ENCODE data around the gene SLMAP. TPM values are rescaled to one million over a fixed set of nuclear protein-coding genes. Genes with fewer than 3 reads are reported as not detected.

The SLMAP gene
- total RNA-seq, 2 donors from 2014 or later: 76.3 to 131 TPM

DNA sequence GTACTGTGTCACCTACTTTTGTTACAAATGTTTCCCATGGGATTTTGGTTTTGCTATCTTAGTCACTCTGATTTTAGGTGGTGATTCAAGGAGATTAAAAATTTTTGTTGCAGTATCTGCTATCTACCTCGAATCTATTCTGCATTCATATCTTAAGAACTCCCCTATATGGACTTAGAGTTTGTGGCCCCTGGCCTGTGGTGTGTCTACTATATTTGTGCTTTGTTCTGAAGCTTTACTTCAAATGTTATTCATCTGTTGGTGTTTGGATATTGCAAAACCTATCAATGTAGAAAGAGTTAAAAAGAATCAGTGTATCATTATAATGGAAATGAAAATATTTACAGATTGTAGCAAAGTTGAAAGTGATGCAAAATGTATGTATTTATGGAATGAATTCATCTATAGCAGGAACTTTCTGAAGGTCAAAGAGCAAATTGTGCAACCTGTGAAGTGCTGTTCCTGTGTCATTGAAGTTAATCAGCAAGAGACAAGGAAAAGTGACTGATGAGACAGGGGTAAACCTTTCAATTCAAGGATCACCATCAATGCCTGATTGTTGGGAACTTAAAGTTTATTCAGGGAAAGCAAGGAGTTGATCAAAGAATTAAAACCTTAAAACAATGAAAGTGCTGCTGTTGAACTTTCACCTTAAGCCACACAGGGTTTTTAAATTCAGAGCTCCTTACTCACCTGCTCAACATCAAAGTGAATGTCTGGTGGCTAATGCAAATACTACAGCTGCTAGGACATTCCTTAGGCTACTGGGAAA lies 71.0 kb downstream of the SLMAP start:
- 80% methylated on average over 1 of the region's 1 CpG for WGBS
- intact Hi-C loops (cut with DNase I): loop anchor here (10.0 kb wide), 1 partner anchor 62 kb away; no protein-coding TSS in a partner anchor
- Histone ChIP-seq H3K4me1 (replicated peaks) (no peaks in the 10 kb centered on the region), H3K27ac (no peak overlapping the region), H3K27me3 (replicated peaks; ENCODE audit: insufficient read depth) (no peaks in the 10 kb centered on the region), H3K9me3 (no peaks in the 10 kb centered on the region), H3K36me3 (no peaks in the 10 kb centered on the region), H3K4me3 (no peak overlapping the region)
- no peak for DNase-seq (ENCODE audit: low spot score)
- no peak for TF ChIP-seq POLR2A (IDR thresholded peaks at IDR 0.05)
- TF ChIP-seq POLR2AphosphoS5 (IDR thresholded peaks at IDR 0.05): no peak
- TF ChIP-seq, protein P1, sequence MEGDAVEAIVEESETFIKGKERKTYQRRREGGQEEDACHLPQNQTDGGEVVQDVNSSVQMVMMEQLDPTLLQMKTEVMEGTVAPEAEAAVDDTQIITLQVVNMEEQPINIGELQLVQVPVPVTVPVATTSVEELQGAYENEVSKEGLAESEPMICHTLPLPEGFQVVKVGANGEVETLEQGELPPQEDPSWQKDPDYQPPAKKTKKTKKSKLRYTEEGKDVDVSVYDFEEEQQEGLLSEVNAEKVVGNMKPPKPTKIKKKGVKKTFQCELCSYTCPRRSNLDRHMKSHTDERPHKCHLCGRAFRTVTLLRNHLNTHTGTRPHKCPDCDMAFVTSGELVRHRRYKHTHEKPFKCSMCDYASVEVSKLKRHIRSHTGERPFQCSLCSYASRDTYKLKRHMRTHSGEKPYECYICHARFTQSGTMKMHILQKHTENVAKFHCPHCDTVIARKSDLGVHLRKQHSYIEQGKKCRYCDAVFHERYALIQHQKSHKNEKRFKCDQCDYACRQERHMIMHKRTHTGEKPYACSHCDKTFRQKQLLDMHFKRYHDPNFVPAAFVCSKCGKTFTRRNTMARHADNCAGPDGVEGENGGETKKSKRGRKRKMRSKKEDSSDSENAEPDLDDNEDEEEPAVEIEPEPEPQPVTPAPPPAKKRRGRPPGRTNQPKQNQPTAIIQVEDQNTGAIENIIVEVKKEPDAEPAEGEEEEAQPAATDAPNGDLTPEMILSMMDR (IDR thresholded peaks at IDR 0.05): no peak

DNA sequence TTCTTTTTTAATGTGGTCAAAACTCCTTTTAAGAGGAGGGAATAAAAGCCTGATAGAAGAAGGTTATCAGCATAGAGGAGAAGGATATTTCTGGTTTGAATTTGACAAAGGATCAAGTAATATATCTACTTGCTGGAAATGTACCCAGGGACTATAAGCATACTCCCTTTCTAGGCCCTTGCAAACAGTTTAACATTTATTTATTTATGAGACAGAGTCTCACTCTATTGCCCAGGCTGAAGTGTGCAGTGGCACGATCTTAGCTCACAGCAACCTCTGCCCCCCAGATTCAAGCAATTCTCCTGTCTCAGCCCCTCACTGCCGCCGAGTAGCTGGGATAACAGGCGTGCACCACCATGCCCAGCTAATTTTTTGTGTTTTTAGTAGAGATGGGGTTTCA lies 71.6 kb downstream of the SLMAP start:
- Histone ChIP-seq H3K36me3 (no peaks in the 10 kb centered on the region), H3K4me1 (replicated peaks) (no peaks in the 10 kb centered on the region), H3K9me3 (no peaks in the 10 kb centered on the region), H3K27ac (no peak overlapping the region), H3K27me3 (replicated peaks; ENCODE audit: insufficient read depth) (no peaks in the 10 kb centered on the region), H3K4me3 (no peak overlapping the region)
- intact Hi-C loops (cut with DNase I): loop anchor here (10.0 kb wide), 1 partner anchor 63 kb away; no protein-coding TSS in a partner anchor
- WGBS: 87% methylated on average over 4 of the region's 4 CpGs
- DNase-seq (ENCODE audit: low spot score): no peak
- TF ChIP-seq POLR2A (IDR thresholded peaks at IDR 0.05) (no peak), POLR2AphosphoS5 (IDR thresholded peaks at IDR 0.05) (no peak)
- TF ChIP-seq, protein P1 (IDR thresholded peaks at IDR 0.05): no peak

DNA sequence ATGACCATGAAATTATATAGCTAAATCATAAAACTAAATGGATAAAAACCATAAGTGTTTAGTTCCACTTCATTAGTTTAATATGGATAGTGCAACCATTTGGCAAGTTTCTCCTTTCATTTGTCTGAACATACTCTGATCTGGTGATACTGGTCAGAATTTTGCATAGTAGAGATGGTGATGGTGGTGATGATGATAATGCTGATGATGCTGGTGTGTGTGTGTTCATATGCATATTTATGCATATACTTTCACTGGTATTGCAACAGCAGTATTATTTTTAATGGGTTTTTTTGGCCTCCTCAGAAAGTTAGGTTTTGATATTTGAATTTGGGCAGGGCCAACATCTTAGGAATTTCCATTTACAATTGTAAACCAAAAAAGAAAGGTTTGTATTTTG lies 76.4 kb downstream of the SLMAP start:
- Histone ChIP-seq H3K9me3 (no peaks in the 10 kb centered on the region), H3K4me3 (no peak overlapping the region), H3K27ac (no peak overlapping the region), H3K4me1 (replicated peaks) (no peaks in the 10 kb centered on the region), H3K36me3 (no peaks in the 10 kb centered on the region), H3K27me3 (replicated peaks; ENCODE audit: insufficient read depth) (no peaks in the 10 kb centered on the region)
- intact Hi-C loops (cut with DNase I): no loop called here
- DNase-seq (ENCODE audit: low spot score): no peak
- TF ChIP-seq POLR2A (IDR thresholded peaks at IDR 0.05): no peak
- TF ChIP-seq POLR2AphosphoS5 (IDR thresholded peaks at IDR 0.05): no peak

DNA sequence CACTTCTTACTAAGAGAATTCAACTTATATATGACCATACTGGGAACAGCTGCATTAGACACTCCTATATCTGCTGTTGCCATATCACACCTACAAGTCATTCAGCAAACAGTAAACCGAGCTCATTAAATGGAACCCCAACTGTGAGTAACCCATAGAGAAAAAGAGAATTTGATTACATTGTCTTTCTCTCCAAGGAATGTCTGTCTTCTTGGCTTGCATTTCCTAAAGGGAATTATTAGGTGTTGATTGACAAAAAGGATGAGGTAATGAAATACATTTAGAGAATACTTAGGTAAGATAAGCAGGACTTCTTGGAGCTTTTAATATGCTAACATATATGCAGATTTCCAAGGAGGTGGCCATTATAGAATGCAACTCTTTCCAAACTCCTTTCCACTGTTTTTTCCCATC lies 76.8 kb downstream of the SLMAP start:
- no peak for TF ChIP-seq POLR2A (IDR thresholded peaks at IDR 0.05)
- TF ChIP-seq, protein P1 (IDR thresholded peaks at IDR 0.05): no peak
- Histone ChIP-seq H3K9me3 (no peaks in the 10 kb centered on the region), H3K4me3 (no peak overlapping the region), H3K4me1 (replicated peaks) (no peaks in the 10 kb centered on the region), H3K27me3 (replicated peaks; ENCODE audit: insufficient read depth) (no peaks in the 10 kb centered on the region), H3K27ac (no peak overlapping the region), H3K36me3 (no peaks in the 10 kb centered on the region)
- intact Hi-C loops (cut with DNase I): no loop called here
- DNase-seq (ENCODE audit: low spot score): no peak
- WGBS: 83% methylated on average over 1 of the region's 1 CpG

DNA sequence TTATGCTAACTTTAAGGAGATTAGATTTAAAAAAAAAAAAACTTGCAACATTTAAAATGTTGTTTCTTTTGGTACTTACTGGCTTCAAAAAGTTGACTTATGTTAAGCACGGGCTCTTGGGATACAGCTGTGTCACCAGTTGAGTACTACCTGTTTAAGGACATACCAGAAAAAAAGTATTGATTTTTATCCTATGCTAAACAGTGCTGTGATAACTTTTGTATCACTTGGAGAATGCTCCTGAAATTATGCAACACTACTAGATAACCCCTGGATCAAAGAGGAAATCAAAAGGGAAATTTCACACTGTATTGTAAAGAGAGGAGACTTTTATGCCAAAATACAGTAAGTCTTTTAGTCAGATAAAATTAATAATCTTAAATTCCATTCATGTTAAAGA lies 77.7 kb downstream of the SLMAP start:
- Histone ChIP-seq H3K27ac (no peak overlapping the region), H3K4me1 (replicated peaks) (no peaks in the 10 kb centered on the region), H3K4me3 (no peak overlapping the region), H3K9me3 (no peaks in the 10 kb centered on the region), H3K27me3 (replicated peaks; ENCODE audit: insufficient read depth) (no peaks in the 10 kb centered on the region), H3K36me3 (no peaks in the 10 kb centered on the region)
- no peak for DNase-seq (ENCODE audit: low spot score)
- TF ChIP-seq POLR2AphosphoS5 (IDR thresholded peaks at IDR 0.05): no peak
- 91% methylated on average over 1 of the region's 1 CpG for WGBS
- intact Hi-C loops (cut with DNase I): no loop called here

DNA sequence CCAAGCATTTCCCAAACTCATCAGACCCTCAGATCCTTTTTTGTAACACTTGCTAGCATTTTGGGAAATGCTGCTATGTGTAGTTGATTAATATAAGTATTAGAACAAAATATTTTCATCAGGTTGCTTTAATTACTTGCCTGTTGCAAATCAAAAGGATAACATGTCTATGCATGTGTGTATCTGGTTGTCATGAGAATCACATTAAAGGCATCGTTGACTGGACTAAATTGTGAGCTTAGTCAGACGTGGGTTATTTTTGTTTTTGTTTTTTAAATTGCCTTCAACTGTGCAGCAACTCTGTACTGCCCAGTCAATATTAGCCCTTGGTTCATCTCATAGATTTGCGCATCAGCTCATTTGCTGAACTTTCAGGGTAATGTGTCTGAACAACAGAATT lies 81.6 kb downstream of the SLMAP start:
- intact Hi-C loops (cut with DNase I): no loop called here
- no peaks in the 10 kb centered on the region for H3K36me3 ChIP-seq
- no peak for DNase-seq (ENCODE audit: low spot score)
- WGBS: 67% methylated on average over 3 of the region's 3 CpGs
- H3K4me1 ChIP-seq (replicated peaks): no peaks in the 10 kb centered on the region
- H3K9me3 ChIP-seq: no peaks in the 10 kb centered on the region
- no peak overlapping the region for H3K27ac ChIP-seq
- H3K27me3 ChIP-seq (replicated peaks; ENCODE audit: insufficient read depth): no peaks in the 10 kb centered on the region
- TF ChIP-seq POLR2AphosphoS5 (IDR thresholded peaks at IDR 0.05): no peak
- TF ChIP-seq, protein P1 (IDR thresholded peaks at IDR 0.05): no peak
- TF ChIP-seq POLR2A (IDR thresholded peaks at IDR 0.05): no peak
- H3K4me3 ChIP-seq: no peak overlapping the region

Measured in prostate gland (tissue), 2 donors.